Measurements from ENCODE around the gene DHRS3.

Gene DHRS3

GRCh38 chr1:12616709-12617373, 1.2 kb downstream of the DHRS3 start:
- DNase-seq (ENCODE audit: low read depth): no peak
- peak overlapping the region; percentile 52 for H3K4me3 ChIP-seq (ENCODE audit: low read depth, low read length)

GRCh38 chr1:12615865-12616708, 1.9 kb downstream of the DHRS3 start:
- H3K4me3 ChIP-seq (ENCODE audit: low read depth, low read length): no peak overlapping the region
- no peak for TF ChIP-seq CTCF (IDR thresholded peaks at IDR 0.05; ENCODE audit: insufficient read depth, low read depth, low read length, missing control alignments)
- no peak for DNase-seq (ENCODE audit: low read depth)

More at GRCh38 chr1:12616709-12617373, 1.2 kb downstream of the DHRS3 start:
- no peak for TF ChIP-seq CTCF (IDR thresholded peaks at IDR 0.05; ENCODE audit: insufficient read depth, low read depth, low read length, missing control alignments)

GRCh38 chr1:12615159-12615864, 2.7 kb downstream of the DHRS3 start:
- TF ChIP-seq CTCF (IDR thresholded peaks at IDR 0.05; ENCODE audit: insufficient read depth, low read depth, low read length, missing control alignments): no peak
- no peak overlapping the region for H3K4me3 ChIP-seq (ENCODE audit: low read depth, low read length)
- DNase-seq (ENCODE audit: low read depth): no peak

DNA sequence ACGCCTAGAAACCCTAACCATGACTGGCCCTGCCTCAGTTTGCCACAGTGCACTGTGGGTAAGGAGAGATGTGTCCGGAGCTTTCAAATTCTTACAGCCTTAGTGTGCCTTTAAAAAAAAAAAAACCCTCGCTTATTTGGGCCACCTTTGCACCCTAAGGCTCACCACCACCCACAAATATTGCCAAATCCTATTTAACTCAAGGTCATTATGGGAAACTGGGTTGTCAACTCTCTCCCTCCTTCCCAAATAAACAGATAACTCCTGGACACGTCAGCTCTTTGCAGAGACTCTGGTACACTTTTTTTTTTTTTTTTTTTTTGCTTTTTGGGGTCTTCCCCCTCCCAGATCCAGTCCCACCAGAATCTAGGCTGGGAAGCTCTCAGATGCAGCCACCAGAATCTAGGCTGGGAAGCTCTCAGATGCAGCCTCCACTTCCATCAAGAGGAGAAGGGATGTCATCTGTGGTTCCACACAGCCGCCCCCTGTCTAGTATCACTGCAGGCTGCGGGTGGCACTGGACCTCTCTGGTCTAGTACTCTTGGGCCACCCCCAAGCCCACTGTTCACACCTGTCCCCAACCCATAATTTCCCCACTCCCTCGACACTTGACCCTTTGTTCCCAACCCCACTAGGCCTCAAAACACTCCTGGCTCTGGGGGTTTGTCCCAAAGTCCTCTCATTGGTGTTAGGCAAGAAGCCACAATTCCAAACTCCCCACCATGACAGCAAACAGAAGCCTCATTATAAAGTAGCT, 3.4 kb downstream of the DHRS3 start:
- no peak overlapping the region for H3K4me3 ChIP-seq (ENCODE audit: low read depth, low read length)
- no peak for TF ChIP-seq CTCF (IDR thresholded peaks at IDR 0.05; ENCODE audit: insufficient read depth, low read depth, low read length, missing control alignments)
- no peak for DNase-seq (ENCODE audit: low read depth)

DNA sequence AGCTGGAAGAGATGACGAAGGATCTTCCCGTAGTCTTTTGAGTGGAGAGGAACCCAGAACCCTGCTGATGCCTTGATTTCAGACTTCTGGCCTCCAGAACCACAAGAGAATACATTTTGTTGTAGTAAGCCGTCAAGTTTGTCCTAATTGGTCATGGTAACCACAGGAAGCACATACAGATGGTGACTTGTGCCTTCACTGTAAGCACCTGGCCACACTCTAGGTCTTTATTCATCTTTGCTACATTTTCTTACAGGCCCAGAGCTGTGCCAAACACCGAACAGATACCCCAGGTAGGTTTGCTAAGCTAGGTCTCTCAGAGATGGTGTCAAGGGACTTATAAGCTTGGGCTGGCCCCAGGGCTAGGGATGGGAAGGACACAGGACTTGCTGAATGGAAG, 4.8 kb downstream of the DHRS3 start:
- no peak for DNase-seq (ENCODE audit: low read depth)
- TF ChIP-seq CTCF (IDR thresholded peaks at IDR 0.05; ENCODE audit: insufficient read depth, low read depth, low read length, missing control alignments): no peak
- H3K4me3 ChIP-seq (ENCODE audit: low read depth, low read length): no peak overlapping the region

DNA sequence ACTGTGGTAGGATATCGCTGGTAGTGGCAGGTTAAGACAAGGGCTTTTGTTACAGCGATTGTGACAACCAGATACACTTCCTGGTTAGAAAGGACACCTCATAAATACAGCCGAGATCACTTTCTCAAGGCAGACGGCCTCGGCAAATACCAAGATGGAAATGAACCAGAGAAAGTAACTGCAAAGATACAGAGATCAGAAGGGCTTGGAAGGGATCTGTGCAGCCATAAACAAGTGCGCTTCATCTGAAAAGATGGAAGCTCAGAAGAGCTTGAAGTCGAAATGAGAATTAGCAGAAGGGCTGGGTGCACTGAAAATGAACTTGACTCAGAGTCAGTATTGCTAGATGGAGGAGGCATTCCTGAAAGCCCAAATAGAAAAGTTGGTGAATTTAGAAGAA, 7.1 kb downstream of the DHRS3 start:
- DNase-seq (ENCODE audit: low read depth): no peak
- no peak overlapping the region for H3K4me3 ChIP-seq (ENCODE audit: low read depth, low read length)
- TF ChIP-seq CTCF (IDR thresholded peaks at IDR 0.05; ENCODE audit: insufficient read depth, low read depth, low read length, missing control alignments): no peak
